IPS-15b (cell line): Measurements from ENCODE around the gene HSF5.
"Not testable (repeated sequence)": the region's sequence is repeated elsewhere in the genome, so short reads cannot be mapped to it uniquely, and the experiment has no call there.

ENCODE experiments used
- H3K27me3 ChIP-seq: one replicate; pipeline ENCODE4 v1.6.1; 2013; ENCODE audit warnings: low read length; ENCODE audit not compliant: control insufficient read depth, insufficient read depth
- H3K36me3 ChIP-seq: one replicate; pipeline ENCODE4 v1.6.1; 2013; ENCODE audit warnings: low read length; ENCODE audit not compliant: control insufficient read depth, insufficient read depth
- H3K4me1 ChIP-seq: one replicate; pipeline ENCODE4 v1.6.1; 2013; ENCODE audit warnings: mild to moderate bottlenecking, low read length; ENCODE audit not compliant: control insufficient read depth, insufficient read depth
- H3K4me3 ChIP-seq: one replicate; pipeline ENCODE4 v1.5.1; 2013; ENCODE audit warnings: low read depth, low read length
- H3K9ac ChIP-seq: one replicate; pipeline ENCODE4 v1.6.1; 2013; ENCODE audit warnings: low read depth, mild to moderate bottlenecking, low read length
- H3K9me3 ChIP-seq: one replicate; pipeline ENCODE4 v1.6.1; 2013; ENCODE audit warnings: mild to moderate bottlenecking, low read length; ENCODE audit not compliant: control insufficient read depth, insufficient read depth

Gene HSF5

DNA sequence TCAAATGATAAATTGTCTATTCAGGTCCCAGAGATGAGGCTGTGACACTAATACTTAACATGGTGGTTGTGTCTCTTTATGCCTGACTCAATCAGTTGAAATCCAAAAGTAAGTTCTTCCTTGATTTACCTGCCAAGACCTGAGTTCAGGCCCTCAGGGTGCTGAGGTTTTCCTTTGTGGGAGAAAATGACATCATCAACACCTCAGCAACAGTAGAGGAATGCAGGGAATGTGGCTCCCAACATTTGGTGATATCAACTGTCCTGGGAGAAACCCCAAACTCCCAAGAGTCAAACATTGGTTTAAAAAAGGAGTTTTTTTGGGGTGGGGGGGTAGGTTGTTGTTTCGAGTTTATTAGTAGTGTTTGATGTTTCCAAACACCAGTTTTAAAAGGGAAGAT is 85.5 kb downstream of the HSF5 start:
- Histone ChIP-seq H3K4me1 (peaks cover 43% of the 10 kb centered on the region), H3K27me3 (peaks cover 61% of the 10 kb centered on the region), H3K9me3 (no peaks in the 10 kb centered on the region), H3K9ac (no peak overlapping the region), H3K36me3 (no peaks in the 10 kb centered on the region), H3K4me3 (peak overlapping the region; percentile 5)

DNA sequence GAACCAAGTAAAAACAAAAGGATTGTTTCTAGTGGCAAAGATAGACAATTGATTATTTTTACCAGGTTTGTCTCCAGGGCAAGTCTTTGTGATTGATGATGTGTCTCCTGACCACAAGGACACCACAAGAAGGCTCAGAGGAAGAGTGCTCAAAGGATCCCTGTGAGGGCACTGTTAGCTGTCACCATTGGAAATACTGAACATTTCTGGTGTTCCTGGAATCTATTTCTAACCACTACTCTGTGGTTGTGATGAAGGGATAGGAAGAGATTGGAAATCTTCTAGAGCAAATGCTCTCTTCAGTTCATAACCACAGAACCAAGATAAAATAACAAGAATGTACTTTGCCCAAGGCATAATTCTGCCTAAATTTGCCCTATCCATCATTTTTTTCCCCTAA is 86.2 kb downstream of the HSF5 start:
- no peak overlapping the region for H3K9ac ChIP-seq
- H3K27me3 ChIP-seq = peaks cover 63% of the 10 kb centered on the region
- H3K36me3 ChIP-seq = no peaks in the 10 kb centered on the region
- H3K4me3 ChIP-seq = no peak overlapping the region
- peaks cover 43% of the 10 kb centered on the region for H3K4me1 ChIP-seq
- H3K9me3 ChIP-seq = no peaks in the 10 kb centered on the region

DNA sequence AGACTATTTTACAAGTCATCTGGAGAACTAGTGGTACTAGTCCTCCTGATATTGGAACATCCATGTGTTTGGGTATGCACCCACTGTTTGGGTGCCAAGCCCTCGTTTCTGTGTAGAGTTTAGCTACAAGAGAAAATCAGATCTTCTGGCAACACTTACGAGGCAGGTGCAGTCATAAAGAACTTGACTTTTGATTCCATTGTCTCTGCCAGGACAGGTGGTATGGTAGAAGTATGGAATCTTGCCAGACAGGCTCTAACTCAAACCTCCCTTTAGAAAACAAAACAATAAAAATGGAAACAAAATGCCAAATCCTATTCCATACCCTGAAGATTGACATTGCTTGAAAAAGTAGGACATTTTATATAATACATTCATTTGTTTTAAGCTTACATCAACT is 86.9 kb downstream of the HSF5 start:
- Histone ChIP-seq H3K9me3 (no peaks in the 10 kb centered on the region), H3K4me3 (no peak overlapping the region), H3K27me3 (peaks cover 67% of the 10 kb centered on the region), H3K9ac (no peak overlapping the region), H3K4me1 (peaks cover 43% of the 10 kb centered on the region), H3K36me3 (no peaks in the 10 kb centered on the region)

DNA sequence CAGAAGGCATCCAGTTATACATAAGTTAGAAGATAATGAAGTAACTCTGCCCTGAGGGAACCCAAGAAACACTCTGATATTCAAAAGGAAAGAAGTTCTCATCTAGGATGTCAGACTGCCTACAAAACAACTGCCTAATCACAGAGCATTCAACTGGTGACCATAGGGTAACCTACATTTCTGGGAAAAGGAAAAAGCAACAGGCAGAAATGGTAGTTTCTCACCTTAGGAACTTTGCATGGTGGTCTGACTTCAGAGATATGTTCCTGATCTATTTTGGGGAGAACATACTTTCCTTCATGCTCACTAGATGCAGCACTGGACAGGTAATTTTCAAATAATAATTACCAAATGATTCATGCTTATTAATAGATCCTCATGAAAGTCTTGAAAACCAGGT is 87.4 kb downstream of the HSF5 start:
- peaks cover 70% of the 10 kb centered on the region for H3K27me3 ChIP-seq
- no peaks in the 10 kb centered on the region for H3K36me3 ChIP-seq
- H3K4me1 ChIP-seq = peaks cover 43% of the 10 kb centered on the region
- H3K4me3 ChIP-seq = no peak overlapping the region
- H3K9ac ChIP-seq = no peak overlapping the region
- H3K9me3 ChIP-seq = no peaks in the 10 kb centered on the region

DNA sequence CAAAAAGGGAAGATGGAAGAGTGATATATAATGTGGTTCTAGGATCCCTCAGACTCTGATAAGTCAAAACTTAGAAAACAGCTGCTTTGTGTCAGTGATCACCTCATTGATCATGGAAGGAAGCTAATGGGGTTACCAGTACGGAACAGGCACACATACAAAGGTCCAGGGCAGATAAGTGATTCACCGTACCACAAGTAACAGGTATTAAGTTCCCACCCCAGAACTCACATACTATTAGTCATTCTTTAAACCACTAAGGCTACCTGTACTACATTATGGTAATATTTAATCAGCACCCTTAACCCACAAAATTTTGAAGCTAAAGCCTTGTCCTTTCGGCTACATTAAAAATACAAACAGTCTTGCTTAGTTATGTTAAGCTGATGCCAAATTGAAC is 88.2 kb downstream of the HSF5 start:
- peaks cover 40% of the 10 kb centered on the region for H3K4me1 ChIP-seq
- peaks cover 68% of the 10 kb centered on the region for H3K27me3 ChIP-seq
- H3K4me3 ChIP-seq = no peak overlapping the region

DNA sequence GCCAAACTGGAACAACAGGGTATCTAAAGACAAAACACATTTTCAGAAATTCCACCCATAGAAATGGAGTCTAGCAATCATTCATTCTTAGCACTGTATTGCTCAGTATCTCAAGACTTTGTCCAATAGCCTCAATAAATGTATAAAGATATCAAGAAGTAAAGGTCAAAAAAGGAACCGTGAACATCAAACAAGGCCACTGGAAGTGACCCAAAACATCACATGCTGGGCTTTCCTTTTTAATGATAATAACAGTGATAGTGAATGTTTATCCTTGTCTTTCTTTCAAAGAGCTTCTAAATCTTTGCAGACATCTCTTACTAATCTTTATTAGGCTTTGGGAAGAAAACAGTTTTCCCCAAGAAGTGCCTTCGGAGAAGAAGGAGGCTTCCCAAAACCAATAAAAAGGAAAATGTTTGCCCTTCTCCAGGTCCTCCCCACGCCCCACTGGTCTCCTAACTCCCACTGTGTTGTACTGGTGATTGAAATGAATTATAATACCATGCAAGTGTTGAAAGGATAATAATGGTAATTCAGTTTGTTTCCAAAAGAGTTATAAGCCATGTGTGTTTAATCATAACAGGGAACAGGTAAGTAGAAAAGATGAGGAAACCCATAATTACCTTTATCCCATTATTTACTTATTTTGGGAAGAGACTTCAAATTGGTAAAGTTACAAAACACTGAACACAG is 89.5 kb downstream of the HSF5 start:
- Histone ChIP-seq H3K4me1 (peaks cover 38% of the 10 kb centered on the region), H3K27me3 (peaks cover 57% of the 10 kb centered on the region), H3K9ac (no peak overlapping the region), H3K4me3 (no peak overlapping the region), H3K36me3 (no peaks in the 10 kb centered on the region), H3K9me3 (no peaks in the 10 kb centered on the region)

More for the DNA sequence above, 88.2 kb downstream of the HSF5 start:
- Histone ChIP-seq H3K9me3 (no peaks in the 10 kb centered on the region), H3K36me3 (no peaks in the 10 kb centered on the region), H3K9ac (no peak overlapping the region)

DNA sequence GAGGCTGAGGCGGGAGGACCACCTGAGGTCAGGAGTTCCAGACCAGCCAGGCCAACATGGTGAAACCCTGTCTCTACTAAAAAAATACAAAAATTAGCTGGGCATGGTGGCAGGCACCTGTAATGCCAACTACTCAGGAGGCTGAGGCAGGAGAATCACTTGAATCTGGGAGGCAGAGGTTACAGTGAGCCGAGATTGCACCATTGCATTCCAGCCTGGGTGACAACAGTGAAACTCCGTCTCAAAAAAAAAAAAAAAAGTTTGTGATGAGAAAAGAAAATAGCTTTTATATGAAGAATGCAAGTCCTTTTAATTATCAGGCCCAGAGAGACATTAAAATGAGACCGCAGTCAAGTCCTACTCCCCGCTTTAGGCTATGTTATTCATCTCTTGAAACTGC is 90.8 kb downstream of the HSF5 start:
- not testable (repeated sequence) for H3K9me3 ChIP-seq, H3K9ac ChIP-seq, H3K4me3 ChIP-seq, H3K36me3 ChIP-seq
- Histone ChIP-seq H3K4me1 (peaks cover 25% of the 10 kb centered on the region), H3K27me3 (peaks cover 54% of the 10 kb centered on the region)

DNA sequence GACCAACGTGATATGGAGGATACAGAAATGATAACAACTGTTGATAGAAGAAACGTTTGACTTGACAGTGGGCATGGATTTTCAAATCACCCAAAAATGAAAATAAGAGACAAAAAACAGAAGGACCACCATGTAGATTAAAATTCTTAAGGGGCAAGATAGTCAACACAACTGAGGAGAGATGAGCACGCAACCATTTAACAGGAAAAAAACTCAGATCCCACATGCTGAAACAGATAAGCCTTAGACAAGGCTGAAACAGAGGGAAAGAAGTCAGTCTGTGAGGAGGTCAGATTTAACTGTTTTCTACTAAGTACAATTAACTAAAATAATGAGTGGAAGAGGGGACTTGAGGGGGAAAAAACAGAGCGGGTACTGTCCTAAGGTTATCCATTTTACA is 92.0 kb downstream of the HSF5 start:
- no peak overlapping the region for H3K4me3 ChIP-seq
- H3K9me3 ChIP-seq = no peaks in the 10 kb centered on the region
- H3K36me3 ChIP-seq = no peaks in the 10 kb centered on the region
- H3K9ac ChIP-seq = no peak overlapping the region
- H3K4me1 ChIP-seq = peaks cover 19% of the 10 kb centered on the region
- peaks cover 43% of the 10 kb centered on the region for H3K27me3 ChIP-seq

DNA sequence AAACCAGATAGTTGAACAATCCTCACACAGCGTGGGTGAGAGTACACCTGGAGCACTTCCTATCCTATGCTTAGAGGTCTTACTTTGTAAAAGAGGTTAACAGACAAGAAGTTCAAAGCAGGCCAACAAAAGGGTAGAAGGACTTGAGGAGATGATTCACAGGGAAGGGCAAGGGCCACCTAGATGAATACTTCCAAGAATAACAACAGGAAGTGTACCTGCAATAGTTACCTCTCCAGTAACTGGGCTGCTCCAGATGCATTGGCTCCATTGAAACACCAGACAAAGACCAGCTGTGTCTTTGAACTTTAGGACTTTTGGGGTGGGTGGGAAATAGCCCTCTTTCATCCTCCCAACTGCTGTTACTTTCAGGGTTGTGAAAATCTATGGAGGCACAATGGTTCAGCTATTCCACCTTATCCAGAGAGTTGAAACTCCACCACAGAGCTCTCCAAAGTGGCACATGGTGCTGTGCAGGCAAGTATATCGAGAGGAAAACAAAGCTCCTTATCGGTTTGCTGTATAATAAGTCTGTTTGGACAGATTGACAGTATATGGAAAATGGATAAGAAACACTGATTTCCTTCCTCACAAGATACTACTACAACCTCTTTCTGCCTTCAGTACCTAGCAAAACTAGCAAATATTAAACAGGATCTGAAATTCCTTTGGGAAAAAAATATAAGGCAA is 93.5 kb downstream of the HSF5 start:
- Histone ChIP-seq H3K9ac (no peak overlapping the region), H3K36me3 (no peaks in the 10 kb centered on the region), H3K27me3 (peaks cover 28% of the 10 kb centered on the region), H3K9me3 (no peaks in the 10 kb centered on the region), H3K4me3 (no peak overlapping the region), H3K4me1 (peaks cover 17% of the 10 kb centered on the region)

DNA sequence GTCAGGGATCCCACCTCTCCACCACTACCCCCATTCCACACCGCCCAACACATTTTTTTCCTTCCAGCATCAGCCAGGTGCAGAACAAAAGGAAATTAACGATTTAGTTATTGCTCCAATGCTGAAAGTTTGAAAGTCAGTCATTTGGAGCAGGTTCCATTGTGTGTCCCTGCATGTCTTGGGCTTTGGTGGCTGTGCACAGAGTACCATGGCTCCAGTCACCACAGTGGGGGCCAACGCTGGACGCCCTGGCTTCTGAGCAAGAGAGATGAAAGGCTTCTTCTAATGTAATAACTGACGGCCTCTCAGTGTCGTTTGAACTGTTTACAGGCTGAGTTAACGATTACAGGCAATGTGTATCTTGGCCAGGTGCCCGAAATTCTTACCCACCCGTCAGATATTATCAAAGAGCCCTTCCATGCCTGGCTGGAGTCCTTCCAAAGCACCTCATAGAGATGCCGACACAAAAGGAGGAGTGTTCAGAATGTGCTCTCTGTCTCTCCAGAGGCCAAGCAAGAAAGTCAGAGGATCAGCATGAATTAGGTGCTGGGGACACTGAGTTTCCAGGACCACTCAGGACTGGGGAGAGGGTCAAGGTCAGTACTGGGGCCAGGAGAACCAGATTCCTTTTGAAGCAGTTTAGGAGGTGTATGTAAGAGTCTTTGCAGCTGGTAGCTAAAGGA is 96.8 kb downstream of the HSF5 start:
- Histone ChIP-seq H3K36me3 (no peaks in the 10 kb centered on the region), H3K9ac (peak overlapping the region; percentile 6), H3K9me3 (no peaks in the 10 kb centered on the region), H3K4me1 (peaks cover 18% of the 10 kb centered on the region), H3K27me3 (peaks cover 9% of the 10 kb centered on the region), H3K4me3 (no peak overlapping the region)

DNA sequence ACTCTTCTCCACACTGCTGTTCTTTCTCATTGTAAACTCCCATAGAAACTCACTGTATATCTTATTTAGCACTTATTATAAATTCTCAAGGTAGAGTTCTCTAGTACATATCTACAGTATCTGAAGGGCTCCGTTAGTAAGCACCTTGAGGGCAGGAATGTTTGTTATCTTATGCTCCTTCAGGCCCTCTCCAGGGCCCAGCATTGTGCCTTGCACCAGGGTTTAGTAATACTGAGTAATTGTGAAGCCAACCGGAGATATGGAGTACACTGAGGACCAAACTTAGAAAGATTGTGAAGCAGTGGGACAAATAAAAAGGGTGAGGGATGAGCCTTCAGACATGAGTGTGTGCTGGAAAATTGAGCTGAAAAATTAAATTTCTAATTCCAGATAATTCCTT is 97.3 kb downstream of the HSF5 start:
- H3K27me3 ChIP-seq = peaks cover 4% of the 10 kb centered on the region
- H3K4me1 ChIP-seq = peaks cover 18% of the 10 kb centered on the region
- no peaks in the 10 kb centered on the region for H3K36me3 ChIP-seq
- H3K4me3 ChIP-seq = no peak overlapping the region
- no peaks in the 10 kb centered on the region for H3K9me3 ChIP-seq
- no peak overlapping the region for H3K9ac ChIP-seq
